Peyer's patch (tissue), 4 donors: ENCODE data around the gene FARS2.
A peak's percentile ranks its signal among the peaks of the same experiment; 100 is the strongest.

Source experiments
- POLR2A ChIP-seq, 2 donors: fragments of 450-650 bp; IDR thresholded peaks; one replicate each; pipeline ENCODE4 v1.5.1; 2017; ENCODE audit warnings: antibody characterized with exemption in 2 of 2, mild to moderate bottlenecking in 2 of 2, moderate library complexity in 2 of 2
- TF ChIP-seq, protein P1 (sequence below), 6 experiments: fragments of 450-650 bp in 4 of 6; fragments of 200-600 bp in 2 of 6; sonication (generic) in 1 of 6; IDR thresholded peaks; one replicate each; pipeline ENCODE4 v1.5.1; 2017 to 2019; ENCODE audit warnings: antibody characterized with exemption in 6 of 6, mild to moderate bottlenecking in 3 of 6, moderate library complexity in 1 of 6

DNA sequence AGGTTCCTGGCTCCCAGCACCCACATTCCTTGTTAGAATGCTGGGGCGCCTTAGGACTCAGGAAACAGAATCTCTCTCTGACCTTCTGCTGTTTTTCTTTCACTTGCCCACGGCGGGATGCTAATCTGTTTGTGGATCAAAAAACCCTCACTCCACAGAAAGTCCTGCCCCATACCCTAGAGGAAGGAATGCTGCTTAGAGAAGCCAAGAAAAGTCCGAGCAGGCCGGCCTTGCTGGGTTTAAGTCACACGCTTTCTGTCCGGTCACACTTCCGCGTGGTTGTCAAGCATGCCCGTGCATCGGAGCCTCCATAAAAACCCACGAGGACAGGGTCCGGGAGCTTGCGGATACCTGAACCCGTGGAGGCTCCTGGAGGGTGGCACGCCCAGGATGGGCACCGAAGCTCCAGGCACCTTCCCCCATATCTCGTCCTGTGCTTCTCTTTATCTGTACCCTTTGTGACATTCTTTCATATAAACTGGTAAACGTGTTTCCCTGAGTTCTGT, 522.3 kb downstream of the FARS2 start:
- TF ChIP-seq, protein P1, sequence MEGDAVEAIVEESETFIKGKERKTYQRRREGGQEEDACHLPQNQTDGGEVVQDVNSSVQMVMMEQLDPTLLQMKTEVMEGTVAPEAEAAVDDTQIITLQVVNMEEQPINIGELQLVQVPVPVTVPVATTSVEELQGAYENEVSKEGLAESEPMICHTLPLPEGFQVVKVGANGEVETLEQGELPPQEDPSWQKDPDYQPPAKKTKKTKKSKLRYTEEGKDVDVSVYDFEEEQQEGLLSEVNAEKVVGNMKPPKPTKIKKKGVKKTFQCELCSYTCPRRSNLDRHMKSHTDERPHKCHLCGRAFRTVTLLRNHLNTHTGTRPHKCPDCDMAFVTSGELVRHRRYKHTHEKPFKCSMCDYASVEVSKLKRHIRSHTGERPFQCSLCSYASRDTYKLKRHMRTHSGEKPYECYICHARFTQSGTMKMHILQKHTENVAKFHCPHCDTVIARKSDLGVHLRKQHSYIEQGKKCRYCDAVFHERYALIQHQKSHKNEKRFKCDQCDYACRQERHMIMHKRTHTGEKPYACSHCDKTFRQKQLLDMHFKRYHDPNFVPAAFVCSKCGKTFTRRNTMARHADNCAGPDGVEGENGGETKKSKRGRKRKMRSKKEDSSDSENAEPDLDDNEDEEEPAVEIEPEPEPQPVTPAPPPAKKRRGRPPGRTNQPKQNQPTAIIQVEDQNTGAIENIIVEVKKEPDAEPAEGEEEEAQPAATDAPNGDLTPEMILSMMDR (IDR thresholded peaks at IDR 0.05): peak in 2 of 6 experiments; percentile 21 to 32
- no peak for TF ChIP-seq POLR2A (IDR thresholded peaks at IDR 0.05)
